PFSK-1 (cell line): ENCODE data around the gene IQCK.

ENCODE experiments used
- FOXP2 ChIP-seq: optimal IDR thresholded peaks from 2 replicates; pipeline ENCODE3; 2011; ENCODE audit warnings: borderline replicate concordance, control low read depth, inconsistent platforms; ENCODE audit not compliant: insufficient read depth; ENCODE audit errors: extremely low read length, extremely low read depth
- POLR2AphosphoS5 ChIP-seq: IDR thresholded peaks from 2 replicates; pipeline ENCODE4 v1.6.1; 2012; ENCODE audit warnings: low read depth, mild to moderate bottlenecking, control low read depth, low read length, moderate library complexity
- REST ChIP-seq, 2 experiments: IDR thresholded peaks; 2 replicates each; pipeline versions ENCODE4 v1.6.1 to v1.8.0; 2011 to 2012; ENCODE audit warnings: low read depth in 2 of 2, low read length in 2 of 2, control low read depth in 1 of 2, inconsistent platforms in 1 of 2, mild to moderate bottlenecking in 1 of 2, moderate library complexity in 1 of 2; ENCODE audit not compliant: insufficient read depth in 1 of 2
- SIN3A ChIP-seq: IDR thresholded peaks from 2 replicates; pipeline ENCODE4 v1.6.1; 2012; ENCODE audit warnings: mild to moderate bottlenecking, low read length, moderate library complexity, borderline replicate concordance; ENCODE audit not compliant: insufficient read depth
- TAF1 ChIP-seq: IDR thresholded peaks from 2 replicates; pipeline ENCODE4 v1.6.1; 2012; ENCODE audit warnings: low read length, control low read depth, borderline replicate concordance; ENCODE audit not compliant: insufficient read depth

GRCh38 chr16:19683453-19684236 is 34.4 kb upstream of the IQCK start:
- TF ChIP-seq POLR2AphosphoS5 (no peak), TAF1 (no peak), SIN3A (no peak), REST (IDR thresholded peaks at IDR 0.05; ENCODE audit: insufficient read depth in 1 of 2, low read depth in 2 of 2, low read length in 2 of 2) (no peak), FOXP2 (no peak)
